ENCODE measurements around the gene AKR1C8. TPM values are rescaled to one million over a fixed set of nuclear protein-coding genes. Genes with fewer than 3 reads are reported as not detected.

Gene AKR1C8
- total and polyA plus RNA-seq, 2 of the 13 experiments (the other 11 are each of a cell fraction or from before 2014, with no cell fraction given) = 0.12 TPM; not detected in 1

DNA sequence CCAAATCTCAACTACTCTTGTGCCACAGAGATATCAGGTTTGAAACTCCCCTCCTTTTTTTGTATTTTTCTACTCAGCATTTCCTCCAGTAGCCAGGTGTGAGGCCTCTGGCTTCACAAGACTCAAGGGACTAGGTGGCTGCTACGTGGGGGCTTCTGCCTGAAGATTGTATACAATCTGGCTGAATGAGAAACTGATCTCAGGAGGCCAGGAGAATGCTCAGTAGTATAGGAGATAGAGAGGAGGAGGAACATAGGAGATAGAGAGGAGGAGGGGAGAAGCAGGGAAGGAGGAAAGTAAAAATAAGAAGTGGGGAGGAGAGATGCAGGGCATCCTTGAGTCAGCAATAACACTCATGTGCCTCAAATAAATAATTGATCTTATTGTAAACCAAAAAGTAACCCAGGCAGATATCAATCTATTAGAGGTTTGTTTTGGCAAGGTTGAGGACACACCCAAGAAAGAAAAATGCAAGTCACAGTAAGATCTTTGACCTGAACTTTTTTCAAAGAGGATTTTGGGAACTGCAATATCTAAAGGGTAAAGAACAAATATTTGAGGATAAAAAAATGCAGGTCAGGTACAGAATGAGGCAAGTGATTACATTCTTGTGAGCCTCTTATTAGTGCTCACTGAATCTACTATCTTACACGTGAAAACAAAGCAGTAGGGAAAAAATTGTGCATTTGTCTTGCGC lies 36.8 kb downstream of the AKR1C8 start (continued):
- TF ChIP-seq MATR3 (CRISPR knock-in tag; IDR thresholded peaks at IDR 0.05) = no peak
- no peak for TF ChIP-seq NFE2L1 (CRISPR knock-in tag; IDR thresholded peaks at IDR 0.05; ENCODE audit: borderline replicate concordance)
- TF ChIP-seq, protein P1, sequence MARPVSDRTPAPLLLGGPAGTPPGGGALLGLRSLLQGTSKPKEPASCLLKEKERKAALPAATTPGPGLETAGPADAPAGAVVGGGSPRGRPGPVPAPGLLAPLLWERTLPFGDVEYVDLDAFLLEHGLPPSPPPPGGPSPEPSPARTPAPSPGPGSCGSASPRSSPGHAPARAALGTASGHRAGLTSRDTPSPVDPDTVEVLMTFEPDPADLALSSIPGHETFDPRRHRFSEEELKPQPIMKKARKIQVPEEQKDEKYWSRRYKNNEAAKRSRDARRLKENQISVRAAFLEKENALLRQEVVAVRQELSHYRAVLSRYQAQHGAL (CRISPR knock-in tag; IDR thresholded peaks at IDR 0.05; ENCODE audit: not compliant biosample characterization) = no peak
- no peak for TF ChIP-seq ZNF672 (CRISPR knock-in tag; IDR thresholded peaks at IDR 0.05)
- TF ChIP-seq ZBTB38 (CRISPR knock-in tag; IDR thresholded peaks at IDR 0.05) = no peak
- TF ChIP-seq ZNF224 (CRISPR knock-in tag; IDR thresholded peaks at IDR 0.05) = no peak
- TF ChIP-seq NONO (IDR thresholded peaks at IDR 0.05) = no peak
- no peak for TF ChIP-seq NONO (CRISPR knock-in tag; conservative IDR thresholded peaks at IDR 0.05)
- TF ChIP-seq ZNF225 (CRISPR knock-in tag; IDR thresholded peaks at IDR 0.05) = no peak
- no peak for TF ChIP-seq ZMYM2 (CRISPR knock-in tag; IDR thresholded peaks at IDR 0.05)
- no peak; the same call in 1 of the 2 replicates for TF ChIP-seq DMAP1 (CRISPR knock-in tag; IDR thresholded peaks at IDR 0.05)
- TF ChIP-seq, protein P2, sequence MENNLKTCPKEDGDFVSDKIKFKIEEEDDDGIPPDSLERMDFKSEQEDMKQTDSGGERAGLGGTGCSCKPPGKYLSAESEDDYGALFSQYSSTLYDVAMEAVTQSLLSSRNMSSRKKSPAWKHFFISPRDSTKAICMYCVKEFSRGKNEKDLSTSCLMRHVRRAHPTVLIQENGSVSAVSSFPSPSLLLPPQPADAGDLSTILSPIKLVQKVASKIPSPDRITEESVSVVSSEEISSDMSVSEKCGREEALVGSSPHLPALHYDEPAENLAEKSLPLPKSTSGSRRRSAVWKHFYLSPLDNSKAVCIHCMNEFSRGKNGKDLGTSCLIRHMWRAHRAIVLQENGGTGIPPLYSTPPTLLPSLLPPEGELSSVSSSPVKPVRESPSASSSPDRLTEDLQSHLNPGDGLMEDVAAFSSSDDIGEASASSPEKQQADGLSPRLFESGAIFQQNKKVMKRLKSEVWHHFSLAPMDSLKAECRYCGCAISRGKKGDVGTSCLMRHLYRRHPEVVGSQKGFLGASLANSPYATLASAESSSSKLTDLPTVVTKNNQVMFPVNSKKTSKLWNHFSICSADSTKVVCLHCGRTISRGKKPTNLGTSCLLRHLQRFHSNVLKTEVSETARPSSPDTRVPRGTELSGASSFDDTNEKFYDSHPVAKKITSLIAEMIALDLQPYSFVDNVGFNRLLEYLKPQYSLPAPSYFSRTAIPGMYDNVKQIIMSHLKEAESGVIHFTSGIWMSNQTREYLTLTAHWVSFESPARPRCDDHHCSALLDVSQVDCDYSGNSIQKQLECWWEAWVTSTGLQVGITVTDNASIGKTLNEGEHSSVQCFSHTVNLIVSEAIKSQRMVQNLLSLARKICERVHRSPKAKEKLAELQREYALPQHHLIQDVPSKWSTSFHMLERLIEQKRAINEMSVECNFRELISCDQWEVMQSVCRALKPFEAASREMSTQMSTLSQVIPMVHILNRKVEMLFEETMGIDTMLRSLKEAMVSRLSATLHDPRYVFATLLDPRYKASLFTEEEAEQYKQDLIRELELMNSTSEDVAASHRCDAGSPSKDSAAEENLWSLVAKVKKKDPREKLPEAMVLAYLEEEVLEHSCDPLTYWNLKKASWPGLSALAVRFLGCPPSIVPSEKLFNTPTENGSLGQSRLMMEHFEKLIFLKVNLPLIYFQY (CRISPR knock-in tag; IDR thresholded peaks at IDR 0.05; ENCODE audit: borderline replicate concordance) = no peak
- TF ChIP-seq, protein P3, sequence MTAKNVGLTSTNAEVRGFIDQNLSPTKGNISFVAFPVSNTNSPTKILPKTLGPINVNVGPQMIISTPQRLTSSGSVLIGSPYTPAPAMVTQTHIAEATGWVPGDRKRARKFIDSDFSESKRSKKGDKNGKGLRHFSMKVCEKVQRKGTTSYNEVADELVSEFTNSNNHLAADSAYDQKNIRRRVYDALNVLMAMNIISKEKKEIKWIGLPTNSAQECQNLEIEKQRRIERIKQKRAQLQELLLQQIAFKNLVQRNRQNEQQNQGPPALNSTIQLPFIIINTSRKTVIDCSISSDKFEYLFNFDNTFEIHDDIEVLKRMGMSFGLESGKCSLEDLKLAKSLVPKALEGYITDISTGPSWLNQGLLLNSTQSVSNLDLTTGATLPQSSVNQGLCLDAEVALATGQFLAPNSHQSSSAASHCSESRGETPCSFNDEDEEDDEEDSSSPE (CRISPR knock-in tag; IDR thresholded peaks at IDR 0.05) = no peak
- no peak for TF ChIP-seq CC2D1A (CRISPR knock-in tag; IDR thresholded peaks at IDR 0.05)
- TF ChIP-seq HNRNPK (IDR thresholded peaks at IDR 0.05; ENCODE audit: low read depth, low read length, poor library complexity, severe bottlenecking) = peak; percentile 47
- peak; percentile 76 for TF ChIP-seq NR2F2 (IDR thresholded peaks at IDR 0.05; ENCODE audit: borderline replicate concordance, low read depth)
- TF ChIP-seq ZNF550 (CRISPR knock-in tag; IDR thresholded peaks at IDR 0.05; ENCODE audit: borderline replicate concordance) = no peak
- no peak for TF ChIP-seq ZBTB42 (CRISPR knock-in tag; IDR thresholded peaks at IDR 0.05)
- TF ChIP-seq ZFP36L1 (CRISPR knock-in tag; IDR thresholded peaks at IDR 0.05) = no peak
- TF ChIP-seq ZNF574 (CRISPR knock-in tag; IDR thresholded peaks at IDR 0.05) = no peak
- TF ChIP-seq HNRNPLL (IDR thresholded peaks at IDR 0.05; ENCODE audit: low read depth, low read length, poor library complexity, severe bottlenecking) = no peak
- no peak for TF ChIP-seq ZFYVE20 (CRISPR knock-in tag; IDR thresholded peaks at IDR 0.05; ENCODE audit: borderline replicate concordance, low read depth)

All from HepG2 (cell line).